Renal pelvis (tissue), 4 donors: ENCODE measurements around the gene ABI1. TPM values are rescaled to one million over a fixed set of nuclear protein-coding genes. Genes with fewer than 3 reads are reported as not detected.
A peak's percentile ranks its signal among the peaks of the same experiment; 100 is the strongest.
"Not testable (repeated sequence)": the region's sequence is repeated elsewhere in the genome, so short reads cannot be mapped to it uniquely, and the experiment has no call there.

Experiments
- DNase-seq: peaks from one replicate; pipeline ENCODE4 v3.0.0-alpha.2; 2013
- polyA plus RNA-seq, 3 donors: library from polyadenylated mRNA; unstranded; fragments of 120-200 nt; gene quantifications; one replicate each; pipeline ENCODE4 v1.2.1, GENCODE V29; 2013; ENCODE audit not compliant: insufficient read length in 3 of 3

The ABI1 gene
- polyA plus RNA-seq, 3 donors = 57.0 to 74.4 (median 65.0) TPM

- peak; percentile 27 for DNase-seq
Measured at GRCh38 chr10:26859241-26860101, 1.3 kb downstream of the ABI1 start.

GRCh38 chr10:26858707-26859034 lies 2.1 kb downstream of the ABI1 start:
- no peak for DNase-seq

DNA sequence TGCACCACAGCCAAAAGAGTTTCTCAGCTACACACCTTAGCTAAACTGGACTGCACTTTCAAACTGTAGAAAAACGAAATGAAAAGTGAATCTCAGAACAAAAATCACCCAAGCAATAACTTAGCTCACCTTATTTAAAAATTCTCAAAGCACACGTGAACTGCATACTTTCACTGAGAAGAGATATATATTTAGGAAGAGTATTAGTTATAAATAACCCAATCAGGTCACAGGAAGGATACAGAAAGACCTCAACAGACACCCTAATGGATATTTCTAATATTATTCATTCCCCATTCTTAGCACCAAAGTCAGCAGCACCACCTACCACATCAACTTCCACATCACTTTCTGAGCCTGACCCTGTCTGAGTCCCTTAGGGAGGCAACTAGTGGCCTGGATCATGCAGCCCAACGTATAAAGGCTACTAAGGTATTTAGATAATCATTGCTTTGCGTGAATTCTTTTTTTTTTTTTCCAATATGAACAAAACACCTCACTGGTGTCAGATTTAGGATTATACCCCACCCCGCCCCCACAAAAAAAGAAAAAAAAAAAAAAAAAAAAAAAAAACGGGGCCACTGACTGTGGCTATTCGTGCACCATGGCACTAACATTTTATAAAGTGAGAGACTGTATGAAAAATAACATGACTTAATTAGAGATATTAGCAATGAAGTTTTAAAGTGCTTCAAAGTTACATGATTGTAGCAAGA lies 2.6 kb downstream of the ABI1 start:
- DNase-seq = no peak

DNA sequence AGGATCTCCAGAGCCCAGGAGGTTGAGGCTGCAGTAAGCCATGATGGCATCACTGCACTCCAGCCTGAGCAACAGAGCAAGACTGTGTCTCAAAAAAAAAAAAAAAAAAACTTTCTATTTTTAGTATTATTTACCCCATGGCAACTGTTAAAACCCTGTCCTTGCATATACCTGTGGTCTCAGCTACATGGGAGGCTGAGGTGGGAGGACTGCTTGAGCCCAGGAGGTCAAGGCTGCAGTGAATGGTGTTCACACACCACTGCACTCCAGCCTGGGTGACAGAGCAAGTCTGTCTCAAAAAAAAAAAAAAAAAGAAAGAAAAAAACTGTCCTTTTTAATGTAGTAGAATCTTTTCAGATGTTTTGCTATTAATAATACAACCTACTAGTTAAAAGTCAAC lies 3.2 kb downstream of the ABI1 start:
- DNase-seq = not testable (repeated sequence)

- no peak for DNase-seq
Measured at GRCh38 chr10:26855186-26855585, 5.6 kb downstream of the ABI1 start.

GRCh38 chr10:26854524-26854923 lies 6.2 kb downstream of the ABI1 start:
- no peak for DNase-seq

GRCh38 chr10:26844396-26844975 lies 16.3 kb downstream of the ABI1 start:
- DNase-seq = no peak

DNA sequence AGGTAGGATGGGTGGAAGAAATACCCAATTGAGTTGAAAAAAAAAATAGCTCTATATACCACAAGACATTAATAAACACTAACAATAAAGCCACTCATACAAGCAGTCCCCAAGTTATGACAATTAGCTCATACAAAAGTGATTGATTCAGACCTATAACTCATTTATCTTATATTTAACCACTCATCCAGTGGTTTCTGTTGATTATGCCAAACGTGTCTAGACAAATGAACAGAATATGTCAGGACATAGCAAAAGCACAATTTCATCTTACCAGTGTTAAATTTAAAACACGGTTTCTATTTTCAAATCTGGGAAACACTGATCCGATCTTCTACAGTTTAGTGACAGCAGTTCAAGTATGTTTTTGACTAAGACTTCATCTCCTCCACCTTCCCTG lies 17.0 kb downstream of the ABI1 start:
- no peak for DNase-seq

- no peak for DNase-seq
Measured at GRCh38 chr10:26841733-26842317, 18.9 kb downstream of the ABI1 start.

DNA sequence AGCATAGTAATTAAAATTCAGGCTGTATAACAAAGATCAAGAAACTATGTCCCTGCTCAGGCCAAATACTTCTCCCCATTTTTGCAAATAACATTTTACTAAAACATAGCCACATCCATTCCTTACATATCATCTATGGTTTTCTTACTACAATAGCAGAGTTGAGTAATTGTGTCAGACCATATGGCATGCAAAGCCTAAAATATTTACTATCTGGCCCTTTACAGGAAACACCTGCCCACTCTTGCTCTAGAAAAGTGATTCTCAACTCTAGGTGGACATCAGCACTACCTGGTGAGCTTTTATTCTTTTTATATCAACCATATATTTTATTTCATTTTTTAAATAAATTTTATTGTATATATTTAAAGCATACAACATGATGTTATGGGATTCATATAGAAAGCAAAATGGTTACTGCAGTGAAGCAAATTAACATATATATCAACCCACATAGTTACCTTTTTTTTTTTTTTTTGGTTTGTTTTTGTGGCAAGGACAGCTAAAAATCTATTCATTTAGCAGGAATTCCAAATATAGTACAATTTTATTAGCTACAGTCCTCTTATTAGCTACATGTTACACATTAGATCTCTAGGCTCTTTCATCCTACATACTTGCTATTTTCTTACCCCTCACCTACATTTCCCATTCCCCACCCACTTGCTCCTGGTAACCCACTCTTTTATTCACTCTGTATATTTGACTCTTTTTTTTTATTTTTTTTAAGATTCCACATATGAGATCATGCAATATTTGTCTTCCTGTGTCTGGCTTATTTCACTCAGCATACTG lies 19.6 kb downstream of the ABI1 start:
- DNase-seq = no peak

DNA sequence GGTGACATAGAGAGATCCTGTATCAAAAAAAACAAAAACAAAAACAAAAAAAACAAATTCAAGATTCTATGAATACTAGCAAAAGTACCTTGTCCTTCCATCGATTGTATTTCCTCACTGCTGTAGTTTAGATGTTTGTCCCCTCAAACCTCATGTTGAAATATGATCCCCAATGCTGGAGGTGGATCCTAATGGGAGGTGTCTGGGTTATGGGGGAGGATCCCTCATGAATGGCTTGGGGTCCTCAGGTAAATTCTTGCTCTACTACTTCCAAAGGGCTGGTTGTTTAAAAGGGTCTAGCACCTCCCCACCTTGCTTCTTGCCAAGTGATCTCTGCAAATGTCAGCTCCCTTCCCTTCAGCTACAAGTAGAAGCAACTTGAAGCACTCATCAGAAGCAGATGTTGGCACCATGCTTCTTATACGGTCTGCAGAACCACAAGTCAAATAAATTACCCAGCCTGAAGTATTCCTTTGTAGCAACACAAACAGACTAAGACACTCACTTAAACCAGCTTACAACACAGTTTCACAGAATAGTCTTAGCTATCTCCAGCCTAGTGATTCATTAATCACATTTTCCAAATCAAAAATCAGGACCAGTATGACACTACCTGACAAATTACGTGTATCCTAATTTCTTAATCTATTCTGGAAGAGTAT lies 20.7 kb downstream of the ABI1 start:
- DNase-seq = no peak

- DNase-seq = no peak
Measured at GRCh38 chr10:26837139-26837538, 23.6 kb downstream of the ABI1 start.

DNA sequence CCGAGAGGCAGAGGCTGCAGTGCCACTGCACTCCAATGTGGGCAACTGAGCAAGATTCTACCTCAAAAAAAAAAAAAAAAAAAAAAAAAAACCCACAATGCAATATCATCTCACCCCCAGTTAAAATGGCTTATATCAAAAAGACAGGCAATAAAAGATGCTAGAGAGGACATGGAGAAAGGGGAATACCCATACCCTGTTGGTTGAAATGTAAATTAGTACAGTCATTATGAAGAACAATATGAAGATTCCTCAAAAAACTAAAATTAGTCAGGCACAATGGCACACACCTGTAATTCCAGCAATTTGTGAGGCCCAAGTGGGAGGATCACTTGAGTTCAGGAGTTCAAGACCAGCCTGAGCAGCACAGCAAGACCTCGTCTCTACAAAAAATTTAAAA lies 25.7 kb downstream of the ABI1 start:
- DNase-seq = no peak

DNA sequence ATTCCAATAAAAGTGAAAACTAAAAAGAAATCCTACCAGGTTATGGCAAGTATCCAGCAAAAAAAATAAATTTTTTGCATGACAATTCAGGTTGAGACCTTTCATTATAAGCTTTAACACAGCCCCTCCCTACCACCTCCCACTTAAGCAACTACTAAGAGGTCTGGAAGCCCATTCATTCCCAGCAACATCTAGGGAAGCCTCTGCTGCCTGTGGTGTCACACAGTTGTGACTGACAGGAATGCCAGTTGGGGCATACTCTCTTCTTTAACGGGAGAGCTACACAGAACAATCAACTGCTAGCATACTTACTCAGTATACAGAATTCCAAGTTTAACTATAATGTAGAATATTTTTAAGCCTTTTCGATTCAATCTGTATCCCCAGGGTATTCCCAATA lies 27.8 kb downstream of the ABI1 start:
- DNase-seq = no peak

DNA sequence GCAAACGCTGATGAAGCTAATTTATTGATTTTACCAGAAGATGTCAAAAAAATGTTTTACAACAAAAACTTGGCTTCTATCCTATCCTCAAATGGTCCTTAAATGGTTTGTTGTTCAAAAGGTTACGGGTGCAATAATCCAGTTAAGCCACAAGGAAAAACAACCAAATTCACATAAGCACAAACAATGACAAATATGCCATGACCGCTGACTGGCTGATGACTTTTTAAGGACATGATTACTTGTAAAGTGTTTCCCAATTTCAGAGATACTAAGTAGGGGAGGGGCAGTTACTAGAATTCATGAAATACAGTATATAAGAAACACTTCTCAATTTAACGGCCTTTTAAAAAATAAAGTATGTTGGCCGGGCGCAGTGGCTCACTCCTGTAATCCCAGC lies 28.8 kb downstream of the ABI1 start:
- DNase-seq = no peak

- no peak for DNase-seq
Measured at GRCh38 chr10:26829810-26830515, 30.8 kb downstream of the ABI1 start.

DNA sequence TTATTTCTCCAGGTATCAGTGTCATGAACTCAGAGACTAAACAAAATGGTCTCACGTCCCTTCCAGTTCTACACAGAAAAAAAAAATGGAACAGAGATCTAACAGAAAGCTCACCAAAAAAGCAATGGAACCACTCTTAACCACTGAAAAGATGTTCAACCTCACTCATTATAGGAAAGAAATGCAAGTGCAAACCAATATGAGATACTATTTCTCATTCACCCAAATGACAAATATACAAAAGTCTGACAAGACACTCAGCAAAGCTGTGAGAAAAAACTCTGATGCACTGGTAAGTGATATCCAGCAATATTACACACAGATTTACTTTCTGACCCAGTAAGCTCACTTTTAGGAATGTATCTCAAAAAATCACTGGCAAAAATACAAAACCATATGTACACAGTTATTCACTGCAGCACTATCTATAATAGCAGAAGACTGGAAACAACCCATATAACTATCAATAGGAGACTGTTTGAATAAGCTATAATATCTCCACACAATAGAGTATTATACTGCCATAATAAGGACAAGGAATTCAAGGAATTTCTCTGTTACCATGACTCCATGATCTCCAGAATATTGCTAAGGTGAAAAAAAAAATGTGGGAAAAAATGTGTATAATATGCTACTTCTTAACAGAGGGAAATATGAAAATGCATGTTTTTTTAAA lies 36.6 kb downstream of the ABI1 start:
- DNase-seq = no peak

DNA sequence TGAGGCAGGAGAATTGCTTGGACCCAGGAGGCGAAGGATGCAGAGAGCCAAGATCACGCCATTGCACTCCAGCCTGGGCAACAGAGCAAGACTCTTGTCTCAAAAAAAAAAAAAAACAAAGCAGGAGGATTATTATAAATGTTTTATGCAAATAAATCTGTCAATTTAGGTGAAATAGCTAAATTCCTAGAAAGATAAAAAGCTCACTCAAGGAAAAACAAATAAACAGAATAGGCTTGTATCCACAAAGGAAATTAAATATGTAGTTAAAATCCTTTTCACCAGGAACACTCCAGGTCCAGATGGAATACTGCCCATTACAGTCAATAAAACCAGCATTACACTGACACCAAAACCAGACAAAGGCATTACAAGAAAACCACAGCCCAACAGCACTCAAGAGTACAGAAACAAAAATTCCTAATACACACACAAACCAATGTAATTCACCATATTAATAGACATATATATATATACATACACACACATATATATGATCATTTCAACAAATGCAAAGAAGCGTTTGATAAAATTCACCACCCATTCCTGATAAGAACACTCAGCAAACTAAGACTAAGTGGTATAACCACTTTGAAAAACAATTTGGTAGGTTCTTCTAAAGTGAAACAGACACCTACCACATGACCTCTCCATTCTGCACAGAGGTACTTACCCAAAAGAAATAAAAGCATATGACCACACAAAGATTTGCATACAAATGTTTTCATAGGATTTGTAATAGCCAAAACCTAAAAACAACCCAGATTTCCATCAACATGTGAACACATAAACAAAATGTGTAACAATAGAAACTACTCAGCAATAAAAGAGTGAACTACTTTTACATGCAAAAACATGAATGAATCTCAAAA lies 38.8 kb downstream of the ABI1 start:
- DNase-seq = no peak

DNA sequence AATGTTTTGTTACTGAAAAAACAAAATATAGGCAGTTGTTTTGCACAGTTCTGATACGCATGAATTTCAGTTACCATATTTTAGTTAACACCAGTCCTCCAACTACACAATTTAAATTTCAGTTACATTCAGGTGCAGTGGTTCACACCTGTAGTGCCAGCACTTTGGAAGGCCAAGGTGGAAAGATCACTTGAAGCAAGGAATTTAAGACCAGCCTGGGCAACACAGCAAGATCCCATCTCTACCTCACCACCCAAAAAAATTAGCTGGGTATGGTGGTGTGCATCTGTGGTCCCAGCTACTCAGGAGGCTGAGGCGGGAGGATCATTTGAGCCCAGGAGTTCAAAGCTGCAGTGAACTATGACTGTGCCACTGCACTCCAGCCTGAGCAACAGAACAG lies 45.3 kb downstream of the ABI1 start:
- DNase-seq = no peak
